CD4-positive, alpha-beta T cell (primary cell): ENCODE data around the gene PCYT1A. TPM values are rescaled to one million over a fixed set of nuclear protein-coding genes. Genes with fewer than 3 reads are reported as not detected.

Experiments used
- ATAC-seq: fragments of 200-7000 bp; cut with Tn5 transposase; one replicate; pipeline ENCODE4 v1.10.0; 2022; ENCODE audit warnings: mild to moderate bottlenecking; ENCODE audit not compliant: poor library complexity
- CTCF ChIA-PET: fragments of 350-600 bp; sonication (Branson Sonifier 250); formaldehyde crosslinking; loops from one replicate; lab custom pipeline; 2021; ENCODE audit warnings: antibody characterized with exemption, inconsistent platforms; lab: Charles Lee
- POLR2A ChIA-PET: fragments of 350-600 bp; sonication (Branson Sonifier 250); formaldehyde crosslinking; loops from one replicate; lab custom pipeline; 2021; ENCODE audit warnings: antibody characterized with exemption, inconsistent platforms; lab: Charles Lee
- DNase-seq, 14 experiments: peaks; one replicate each; pipeline ENCODE4 v3.0.0-alpha.2; 2013 to 2020; ENCODE audit warnings: mixed read lengths in 2 of 14
- H3K27ac ChIP-seq, 2 donors: one replicate each; pipeline versions ENCODE4 v1.5.1 to v1.7.0; 2013; ENCODE audit warnings: low read length in 2 of 2, low read depth in 1 of 2, mild to moderate bottlenecking in 1 of 2
- H3K27me3 ChIP-seq, 2 experiments: 1 replicate in 1 of 2; 2 replicates in 1 of 2; pipeline versions ENCODE4 v1.6.1 to v1.7.0; 2013; ENCODE audit warnings: low read length in 2 of 2, control low read depth in 1 of 2, mild to moderate bottlenecking in 1 of 2, moderate library complexity in 1 of 2; ENCODE audit not compliant: insufficient read depth in 2 of 2, control insufficient read depth in 1 of 2
- H3K36me3 ChIP-seq: one replicate; pipeline ENCODE4 v1.6.1; 2013; ENCODE audit warnings: low read length, control low read depth; ENCODE audit not compliant: insufficient read depth
- H3K4me1 ChIP-seq: one replicate; pipeline ENCODE4 v1.6.1; 2013; ENCODE audit warnings: low read length, control low read depth; ENCODE audit not compliant: insufficient read depth
- H3K4me3 ChIP-seq: one replicate; pipeline ENCODE4 v1.5.1; 2013; ENCODE audit warnings: mild to moderate bottlenecking, low read length, moderate library complexity
- H3K9me3 ChIP-seq, 2 experiments: 1 replicate in 1 of 2; 2 replicates in 1 of 2; pipeline versions ENCODE4 v1.6.1 to v1.7.0; 2013; ENCODE audit warnings: low read length in 2 of 2, mild to moderate bottlenecking in 2 of 2, control low read depth in 1 of 2, moderate library complexity in 1 of 2; ENCODE audit not compliant: control insufficient read depth in 1 of 2, insufficient read depth in 1 of 2
- H3K27ac Mint-ChIP-seq: one replicate; pipeline ENCODE4 v1.8.0; 2020; ENCODE audit warnings: mixed read lengths
- H3K27me3 Mint-ChIP-seq: one replicate; pipeline ENCODE4 v1.8.0; 2021; ENCODE audit warnings: mixed read lengths
- H3K36me3 Mint-ChIP-seq: one replicate; pipeline ENCODE4 v1.8.0; 2021; ENCODE audit warnings: low read depth, mixed read lengths
- H3K4me1 Mint-ChIP-seq: one replicate; pipeline ENCODE4 v1.8.0; 2021; ENCODE audit warnings: low read depth, mixed read lengths
- H3K4me3 Mint-ChIP-seq: one replicate; pipeline ENCODE4 v1.8.0; 2020; ENCODE audit warnings: mild to moderate bottlenecking, mixed read lengths
- H3K9me3 Mint-ChIP-seq: one replicate; pipeline ENCODE4 v1.8.0; 2020; ENCODE audit warnings: mixed read lengths
- intact Hi-C, 2 experiments: fragments of 100-400 bp; cut with DNase I in 1 of 2; cut with micrococcal nuclease in 1 of 2; formaldehyde crosslinking; loops; one replicate each; pipeline versions ENCODE4 v1.15.1 to v1.9.0; 2023 to 2025; cut with DNase I, micrococcal nuclease
- total RNA-seq, 174 experiments: library from RNA in 2 of 174; stranded (reverse) in 2 of 174; gene quantifications; one replicate each; pipeline ENCODE4 v1.2.3 and lab custom pipeline; 2021 to 2026
- TF ChIP-seq, protein P1 (sequence below): fragments of 200-600 bp; IDR thresholded peaks from one replicate; pipeline ENCODE4 v1.8.0; 2022; ENCODE audit warnings: antibody characterized with exemption, mild to moderate bottlenecking

Gene PCYT1A
- total RNA-seq, 2 experiments from 2014 or later = 49.8 to 54.7 TPM

DNA sequence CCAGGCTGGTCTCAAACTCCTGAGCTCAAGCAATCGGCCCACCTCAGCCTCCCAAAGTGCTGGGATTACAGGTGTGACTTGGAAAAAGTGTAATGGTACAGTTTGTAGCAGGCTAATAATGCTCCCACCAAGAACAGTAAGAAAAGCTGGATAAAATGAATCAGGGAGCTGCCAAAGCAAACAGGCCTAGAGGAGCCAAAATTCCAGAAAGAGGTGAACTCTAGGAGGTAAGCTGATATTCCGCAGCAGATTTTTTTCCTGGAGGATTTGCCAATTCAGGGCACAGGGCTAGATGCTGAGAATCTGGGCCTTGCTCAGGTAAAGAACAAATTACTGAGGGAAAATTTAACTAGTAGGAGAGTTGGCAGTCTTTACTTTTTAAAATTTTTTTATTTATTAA, 11.0 kb upstream of the PCYT1A start:
- H3K4me1 Mint-ChIP-seq = no peaks in the 10 kb centered on the region
- H3K27ac Mint-ChIP-seq = no peak overlapping the region
- Histone ChIP-seq H3K4me1 (no peaks in the 10 kb centered on the region), H3K9me3 (no peaks in the 10 kb centered on the region), H3K27me3 (no peaks in the 10 kb centered on the region), H3K36me3 (no peaks in the 10 kb centered on the region), H3K4me3 (no peak overlapping the region), H3K27ac (no peak overlapping the region)
- H3K4me3 Mint-ChIP-seq = no peak overlapping the region
- CTCF ChIA-PET = no interaction called here
- H3K9me3 Mint-ChIP-seq = no peaks in the 10 kb centered on the region
- POLR2A ChIA-PET = no interaction called here
- TF ChIP-seq, protein P1, sequence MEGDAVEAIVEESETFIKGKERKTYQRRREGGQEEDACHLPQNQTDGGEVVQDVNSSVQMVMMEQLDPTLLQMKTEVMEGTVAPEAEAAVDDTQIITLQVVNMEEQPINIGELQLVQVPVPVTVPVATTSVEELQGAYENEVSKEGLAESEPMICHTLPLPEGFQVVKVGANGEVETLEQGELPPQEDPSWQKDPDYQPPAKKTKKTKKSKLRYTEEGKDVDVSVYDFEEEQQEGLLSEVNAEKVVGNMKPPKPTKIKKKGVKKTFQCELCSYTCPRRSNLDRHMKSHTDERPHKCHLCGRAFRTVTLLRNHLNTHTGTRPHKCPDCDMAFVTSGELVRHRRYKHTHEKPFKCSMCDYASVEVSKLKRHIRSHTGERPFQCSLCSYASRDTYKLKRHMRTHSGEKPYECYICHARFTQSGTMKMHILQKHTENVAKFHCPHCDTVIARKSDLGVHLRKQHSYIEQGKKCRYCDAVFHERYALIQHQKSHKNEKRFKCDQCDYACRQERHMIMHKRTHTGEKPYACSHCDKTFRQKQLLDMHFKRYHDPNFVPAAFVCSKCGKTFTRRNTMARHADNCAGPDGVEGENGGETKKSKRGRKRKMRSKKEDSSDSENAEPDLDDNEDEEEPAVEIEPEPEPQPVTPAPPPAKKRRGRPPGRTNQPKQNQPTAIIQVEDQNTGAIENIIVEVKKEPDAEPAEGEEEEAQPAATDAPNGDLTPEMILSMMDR = no peak
- peaks cover 4% of the 10 kb centered on the region for H3K36me3 Mint-ChIP-seq
- DNase-seq (no peak), ATAC-seq (no peak)
- no peaks in the 10 kb centered on the region for H3K27me3 Mint-ChIP-seq
- intact Hi-C loops = no loop called here

DNA sequence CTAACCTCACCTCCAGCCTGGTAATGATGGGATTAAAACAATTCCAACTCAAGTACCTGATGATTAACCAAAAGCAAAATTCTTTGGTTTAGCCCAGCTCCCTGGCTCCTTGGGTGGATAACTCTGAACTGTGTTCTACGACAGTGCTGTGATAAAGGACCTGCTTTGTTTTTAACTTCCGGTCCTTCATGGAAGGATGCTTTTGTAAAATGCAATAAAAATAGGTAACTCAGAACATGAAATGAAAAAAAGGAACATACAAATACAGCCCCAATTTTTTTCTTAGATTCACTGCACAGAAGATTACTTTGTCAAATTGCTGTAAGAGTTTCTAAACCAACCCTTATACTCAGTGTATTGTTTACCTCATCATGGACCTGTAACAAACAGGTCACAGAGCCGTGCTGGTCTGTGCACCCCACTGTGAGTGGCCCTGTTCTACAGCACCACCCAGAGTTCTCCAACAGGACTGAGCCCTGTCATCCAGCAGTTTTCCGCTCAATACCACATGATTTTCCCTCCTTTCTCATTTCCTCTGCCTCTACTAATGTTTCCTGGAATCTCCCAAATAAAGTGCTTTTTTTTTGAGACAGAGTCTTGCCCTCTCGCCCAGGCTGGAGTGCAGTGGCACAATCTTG, 4.9 kb upstream of the PCYT1A start:
- H3K27me3 Mint-ChIP-seq = no peaks in the 10 kb centered on the region
- no peak for ATAC-seq
- no peak overlapping the region for H3K27ac Mint-ChIP-seq
- Histone ChIP-seq H3K4me3 (no peak overlapping the region), H3K36me3 (no peaks in the 10 kb centered on the region), H3K9me3 (no peaks in the 10 kb centered on the region), H3K27me3 (no peaks in the 10 kb centered on the region), H3K4me1 (peaks cover 7% of the 10 kb centered on the region), H3K27ac (no peak overlapping the region)
- H3K4me1 Mint-ChIP-seq = peaks cover 11% of the 10 kb centered on the region
- POLR2A ChIA-PET = no interaction called here
- TF ChIP-seq, protein P1 = no peak
- no peaks in the 10 kb centered on the region for H3K9me3 Mint-ChIP-seq
- DNase-seq = no peak
- peaks cover 5% of the 10 kb centered on the region for H3K36me3 Mint-ChIP-seq
- no peak overlapping the region for H3K4me3 Mint-ChIP-seq
- intact Hi-C loops = no loop called here
- CTCF ChIA-PET = no interaction called here

DNA sequence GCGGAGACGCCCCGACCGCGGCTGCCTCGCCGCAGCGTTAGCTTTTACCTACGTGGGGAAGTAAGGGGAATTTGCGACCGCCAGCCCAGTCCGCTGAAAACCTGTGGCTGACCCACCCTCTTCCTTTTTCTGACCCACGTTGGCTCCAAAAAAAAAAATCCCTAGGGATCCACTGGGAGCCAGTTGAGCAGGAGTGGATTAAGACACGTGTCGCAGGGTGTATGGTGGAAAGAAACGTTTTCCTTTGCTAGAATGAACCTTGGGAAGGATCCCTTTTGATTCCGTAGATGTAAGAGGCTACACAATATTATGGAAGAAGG, 575 bp upstream of the PCYT1A start:
- DNase-seq = peak in 2 of 14 experiments; percentile 9 to 72
- Histone ChIP-seq H3K27ac (peak overlapping the region; percentile 63 to 80), H3K27me3 (no peaks in the 10 kb centered on the region), H3K4me3 (peak overlapping the region; percentile 100), H3K4me1 (peaks cover 22% of the 10 kb centered on the region), H3K9me3 (no peaks in the 10 kb centered on the region), H3K36me3 (peaks cover 3% of the 10 kb centered on the region)
- peak overlapping the region; percentile 99 for H3K27ac Mint-ChIP-seq
- TF ChIP-seq, protein P1 = no peak
- ChIA-PET POLR2A (interaction anchor here (1.1 to 1.2 kb wide), 2 partner anchors 13 to 35 kb away, joined by 3 to 8 read pairs; no protein-coding TSS in a partner anchor), CTCF (interaction anchor here (0.6 to 1.6 kb wide), 4 partner anchors 22 to 241 kb away, joined by 3 to 6 read pairs (median 4); no protein-coding TSS in a partner anchor)
- peak; percentile 3 for ATAC-seq
- H3K36me3 Mint-ChIP-seq = peaks cover 10% of the 10 kb centered on the region
- no peaks in the 10 kb centered on the region for H3K27me3 Mint-ChIP-seq
- no peaks in the 10 kb centered on the region for H3K9me3 Mint-ChIP-seq
- peaks cover 48% of the 10 kb centered on the region for H3K4me1 Mint-ChIP-seq
- intact Hi-C loops = no loop called here
- peak overlapping the region; percentile 100 for H3K4me3 Mint-ChIP-seq
